Measurements from ENCODE around the gene TBC1D5. TPM values are rescaled to one million over a fixed set of nuclear protein-coding genes. Genes with fewer than 3 reads are reported as not detected.

Gene TBC1D5
- polyA plus RNA-seq, 2 of the 4 experiments (the other 2 are of a cell fraction) = 36.7 to 72.2 TPM

GRCh38 chr3:17579289-17580031 is 163.0 kb downstream of the TBC1D5 start:
- no peak for FAIRE-seq
- TF ChIP-seq NFE2L2 (conservative IDR thresholded peaks at IDR 0.05; ENCODE audit: low read length) (no peak), SMC3 (IDR thresholded peaks at IDR 0.05) (no peak), MAX (IDR thresholded peaks at IDR 0.05) (no peak), KDM1A (IDR thresholded peaks at IDR 0.05; ENCODE audit: low read depth) (no peak), USF2 (IDR thresholded peaks at IDR 0.05) (no peak), FOSB (CRISPR knock-in tag; IDR thresholded peaks at IDR 0.05) (no peak), PHF8 (IDR thresholded peaks at IDR 0.05; ENCODE audit: borderline replicate concordance, low read depth) (no peak), HMGXB4 (CRISPR knock-in tag; IDR thresholded peaks at IDR 0.05; ENCODE audit: borderline replicate concordance) (no peak), CBX8 (IDR thresholded peaks at IDR 0.05) (no peak), HES2 (IDR thresholded peaks at IDR 0.05) (no peak), ZNF302 (CRISPR knock-in tag; IDR thresholded peaks at IDR 0.05) (no peak), JUNB (IDR thresholded peaks at IDR 0.05) (no peak), ESRRA (IDR thresholded peaks at IDR 0.05; ENCODE audit: borderline replicate concordance, low read length) (no peak)

GRCh38 chr3:17577796-17578520 is 164.5 kb downstream of the TBC1D5 start:
- H3K27ac ChIP-seq = no peak overlapping the region
- POLR2A ChIA-PET = no interaction called here
- FAIRE-seq = peak; percentile 32

More at GRCh38 chr3:17579289-17580031, 163.0 kb downstream of the TBC1D5 start:
- Histone ChIP-seq H3K4me1 (peaks cover 44% of the 10 kb centered on the region), H3K4me3 (no peak overlapping the region), H3K27ac (peak overlapping the region in 1 of 2 experiments; percentile 29; a peak in 2 of 6 replicates), H3K9me3 (no peaks in the 10 kb centered on the region), H3K4me2 (peak overlapping the region; percentile 33)
- 50% methylated on average over 3 of the region's 3 CpGs for WGBS (ENCODE audit: missing lambda C conversion rate)
- CTCF ChIA-PET = interaction anchor here (1.1 kb wide), 1 partner anchor 262 kb away, joined by 3 read pairs; no protein-coding TSS in a partner anchor
- DNase-seq (ENCODE audit: low read depth in 1 of 2, low spot score in 1 of 2) (no peak), ATAC-seq (peak in 1 of 2 experiments; percentile 44; a peak in 1 of 6 replicates)
- POLR2A ChIA-PET = no interaction called here

More at GRCh38 chr3:17577796-17578520, 164.5 kb downstream of the TBC1D5 start:
- no peak overlapping the region for H3K4me3 ChIP-seq
- peak overlapping the region; percentile 13; the same call in 2 of the 3 replicates for H3K4me2 ChIP-seq
- ATAC-seq = no peak
- no peak for TF ChIP-seq CEBPB (IDR thresholded peaks at IDR 0.05)
- TF ChIP-seq HEYL (CRISPR knock-in tag; IDR thresholded peaks at IDR 0.05) = no peak
- TF ChIP-seq, protein P1, sequence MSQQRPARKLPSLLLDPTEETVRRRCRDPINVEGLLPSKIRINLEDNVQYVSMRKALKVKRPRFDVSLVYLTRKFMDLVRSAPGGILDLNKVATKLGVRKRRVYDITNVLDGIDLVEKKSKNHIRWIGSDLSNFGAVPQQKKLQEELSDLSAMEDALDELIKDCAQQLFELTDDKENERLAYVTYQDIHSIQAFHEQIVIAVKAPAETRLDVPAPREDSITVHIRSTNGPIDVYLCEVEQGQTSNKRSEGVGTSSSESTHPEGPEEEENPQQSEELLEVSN (IDR thresholded peaks at IDR 0.05; ENCODE audit: borderline replicate concordance, low read depth) = no peak
- TF ChIP-seq CHD2 (IDR thresholded peaks at IDR 0.05; ENCODE audit: low read length, partially characterized antibody) = no peak
- no peak for TF ChIP-seq KDM1A (IDR thresholded peaks at IDR 0.05; ENCODE audit: low read depth)
- TF ChIP-seq EP300 (IDR thresholded peaks at IDR 0.05) = no peak
- TF ChIP-seq NFE2L2 (conservative IDR thresholded peaks at IDR 0.05; ENCODE audit: low read length) = no peak
- TF ChIP-seq REST (IDR thresholded peaks at IDR 0.05) = no peak
- WGBS (ENCODE audit: missing lambda C conversion rate) = 84% methylated on average over 4 of the region's 4 CpGs
- CTCF ChIA-PET = interaction anchor here (1.1 kb wide), 1 partner anchor 263 kb away, joined by 3 read pairs; no protein-coding TSS in a partner anchor
- H3K4me1 ChIP-seq = peaks cover 44% of the 10 kb centered on the region
- DNase-seq (ENCODE audit: low read depth in 1 of 2, low spot score in 1 of 2) = no peak
- no peaks in the 10 kb centered on the region for H3K9me3 ChIP-seq

All from A549 (cell line).